HEK293 (cell line): ENCODE results near the gene IL1RL2.

Source experiments
- CTCF ChIA-PET: fragments of 350-600 bp; formaldehyde crosslinking; extraction: SDS; loops from one replicate; lab custom pipeline; 2021; ENCODE audit warnings: antibody characterized with exemption; lab: Yijun Ruan, JAX
- POLR2A ChIA-PET: fragments of 300-600 bp; formaldehyde crosslinking; extraction: SDS; loops from one replicate; lab custom pipeline; 2020; ENCODE audit warnings: antibody characterized with exemption, inconsistent platforms; lab: Yijun Ruan, JAX
- H3K27ac ChIP-seq: fragments of 200-500 bp; sonication (Bioruptor generic); 2 replicates; pipeline ENCODE4 v1.5.1; 2014; ENCODE audit warnings: low read depth, low read length, control low read depth, inconsistent platforms; ENCODE audit errors: extremely low read depth
- H3K36me3 ChIP-seq, 2 experiments: fragments of 200-500 bp in 1 of 2; sonication (Bioruptor generic) in 1 of 2; 1 replicate in 1 of 2; 2 replicates in 1 of 2; pipeline ENCODE4 v1.5.1; 2014 to 2017; ENCODE audit warnings: inconsistent platforms in 2 of 2, low read length in 2 of 2; ENCODE audit not compliant: control insufficient read depth in 2 of 2, insufficient read depth in 1 of 2
- H3K4me1 ChIP-seq: fragments of 200-500 bp; sonication (Bioruptor generic); 2 replicates; pipeline ENCODE4 v1.5.1; 2014; ENCODE audit warnings: mild to moderate bottlenecking, low read length, inconsistent platforms; ENCODE audit not compliant: control insufficient read depth, insufficient read depth
- H3K4me3 ChIP-seq: 2 replicates; pipeline ENCODE4 v1.5.1; 2011; ENCODE audit warnings: low read depth, mild to moderate bottlenecking, control low read depth, low read length, moderate library complexity
- H3K9me3 ChIP-seq: fragments of 200-500 bp; sonication (Bioruptor generic); 2 replicates; pipeline ENCODE4 v1.5.1; 2014; ENCODE audit warnings: low read depth, low read length, inconsistent platforms; ENCODE audit not compliant: control insufficient read depth, insufficient read depth
- PRDM2 ChIP-seq: fragments of 450-650 bp; formaldehyde crosslinking; IDR thresholded peaks from 2 replicates; pipeline ENCODE4 v1.5.1; 2016; ENCODE audit warnings: missing biosample characterization, missing genetic modification characterization, borderline replicate concordance
- REPIN1 ChIP-seq: fragments of 450-650 bp; formaldehyde crosslinking; IDR thresholded peaks from 2 replicates; pipeline ENCODE4 v1.5.1; 2017; ENCODE audit warnings: missing biosample characterization, missing genetic modification characterization, low read depth
- SP3 ChIP-seq: fragments of 450-650 bp; formaldehyde crosslinking; IDR thresholded peaks from 2 replicates; pipeline ENCODE4 v1.5.1; 2016; ENCODE audit warnings: missing biosample characterization, missing genetic modification characterization
- ZBTB6 ChIP-seq: fragments of 450-650 bp; formaldehyde crosslinking; IDR thresholded peaks from 2 replicates; pipeline ENCODE4 v1.5.1; 2017; ENCODE audit warnings: missing biosample characterization, missing genetic modification characterization
- ZNF146 ChIP-seq: fragments of 450-650 bp; formaldehyde crosslinking; IDR thresholded peaks from 2 replicates; pipeline ENCODE4 v1.5.1; 2016; ENCODE audit warnings: missing biosample characterization, missing genetic modification characterization
- ZNF211 ChIP-seq: fragments of 450-650 bp; formaldehyde crosslinking; IDR thresholded peaks from 2 replicates; pipeline ENCODE4 v1.5.1; 2016; ENCODE audit warnings: low read depth, missing biosample characterization, missing genetic modification characterization
- ZNF302 ChIP-seq: fragments of 450-650 bp; formaldehyde crosslinking; IDR thresholded peaks from 2 replicates; pipeline ENCODE4 v1.5.1; 2016; ENCODE audit warnings: missing biosample characterization, missing genetic modification characterization, low read depth
- ZNF548 ChIP-seq: fragments of 450-650 bp; formaldehyde crosslinking; IDR thresholded peaks from 2 replicates; pipeline ENCODE4 v1.5.1; 2016; ENCODE audit warnings: missing biosample characterization, missing genetic modification characterization
- ZNF747 ChIP-seq: fragments of 450-650 bp; formaldehyde crosslinking; IDR thresholded peaks from 2 replicates; pipeline ENCODE4 v1.5.1; 2016; ENCODE audit warnings: missing biosample characterization, missing genetic modification characterization
- ZNF837 ChIP-seq: fragments of 450-650 bp; formaldehyde crosslinking; IDR thresholded peaks from 2 replicates; pipeline ENCODE4 v1.5.1; 2016; ENCODE audit warnings: missing biosample characterization, missing genetic modification characterization
- TF ChIP-seq, protein P1 (sequence below): fragments of 450-650 bp; formaldehyde crosslinking; IDR thresholded peaks from 2 replicates; pipeline ENCODE4 v1.5.1; 2016; ENCODE audit warnings: missing biosample characterization, missing genetic modification characterization
- TF ChIP-seq, protein P2 (sequence below): fragments of 450-650 bp; formaldehyde crosslinking; IDR thresholded peaks from 2 replicates; pipeline ENCODE4 v1.5.1; 2016; ENCODE audit warnings: missing biosample characterization, missing genetic modification characterization

IL1RL2 gene

GRCh38 chr2:102262216-102263129 lies 75.7 kb downstream of the IL1RL2 start:
- ChIA-PET CTCF (interaction anchor here (0.7 to 1.6 kb wide), 2 partner anchors 22 kb away, joined by 3 to 5 read pairs; no protein-coding TSS in a partner anchor), POLR2A (no interaction called here)
- Histone ChIP-seq H3K27ac (no peak overlapping the region), H3K36me3 (no peaks in the 10 kb centered on the region), H3K9me3 (no peaks in the 10 kb centered on the region), H3K4me3 (no peak overlapping the region), H3K4me1 (no peaks in the 10 kb centered on the region)
- no peak for TF ChIP-seq ZNF302 (tag by site-specific recombination)

GRCh38 chr2:102264952-102265351 lies 78.1 kb downstream of the IL1RL2 start:
- no peaks in the 10 kb centered on the region for H3K36me3 ChIP-seq
- no peak overlapping the region for H3K27ac ChIP-seq
- H3K9me3 ChIP-seq, result no peaks in the 10 kb centered on the region
- TF ChIP-seq ZNF146 (tag by site-specific recombination) (no peak), SP3 (tag by site-specific recombination) (no peak)
- POLR2A ChIA-PET, result no interaction called here
- CTCF ChIA-PET, result interaction anchor here (1.6 kb wide), 1 partner anchor 24 kb away, joined by 7 read pairs; no protein-coding TSS in a partner anchor
- H3K4me1 ChIP-seq, result no peaks in the 10 kb centered on the region
- H3K4me3 ChIP-seq, result no peak overlapping the region

DNA sequence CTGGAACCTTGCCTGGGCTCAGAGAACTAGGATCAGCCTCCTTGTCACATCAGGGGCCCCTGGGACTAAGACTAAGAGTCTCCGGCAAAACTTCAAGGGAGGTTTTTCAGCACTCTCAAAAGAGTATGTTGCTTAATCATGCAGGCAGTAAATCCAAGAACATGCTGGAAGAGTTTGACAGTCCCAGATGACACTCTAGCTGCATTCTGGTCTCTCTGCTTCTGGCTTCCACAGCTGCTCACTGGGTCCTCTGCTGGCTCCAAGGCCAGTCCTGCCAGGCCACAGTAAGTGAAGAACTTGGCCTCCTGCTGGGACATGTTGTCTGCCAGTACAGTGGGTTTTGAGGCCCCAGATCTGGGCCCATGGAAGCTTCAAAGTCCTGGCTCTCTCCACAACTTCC lies 79.4 kb downstream of the IL1RL2 start:
- H3K4me1 ChIP-seq, result no peaks in the 10 kb centered on the region
- TF ChIP-seq ZNF211 (tag by site-specific recombination) (no peak), REPIN1 (tag by site-specific recombination) (no peak), ZBTB6 (tag by site-specific recombination) (no peak)
- TF ChIP-seq, all 188 proteins: peak for 0
- Histone ChIP-seq H3K36me3 (no peaks in the 10 kb centered on the region), H3K9me3 (no peaks in the 10 kb centered on the region), H3K27ac (no peak overlapping the region), H3K4me3 (no peak overlapping the region)
- ChIA-PET POLR2A (no interaction called here), CTCF (interaction anchor here (0.5 to 1.6 kb wide), 4 partner anchors 21 to 246 kb away, joined by 3 to 7 read pairs (median 3); partner anchors contain the start of gene SLC9A4)

GRCh38 chr2:102267774-102268173 lies 81.0 kb downstream of the IL1RL2 start:
- no peaks in the 10 kb centered on the region for H3K4me1 ChIP-seq
- no peak for TF ChIP-seq PRDM2 (tag by site-specific recombination)
- TF ChIP-seq ZNF837 (tag by site-specific recombination), result no peak
- no peak for TF ChIP-seq ZNF548 (tag by site-specific recombination)
- TF ChIP-seq, protein P1, sequence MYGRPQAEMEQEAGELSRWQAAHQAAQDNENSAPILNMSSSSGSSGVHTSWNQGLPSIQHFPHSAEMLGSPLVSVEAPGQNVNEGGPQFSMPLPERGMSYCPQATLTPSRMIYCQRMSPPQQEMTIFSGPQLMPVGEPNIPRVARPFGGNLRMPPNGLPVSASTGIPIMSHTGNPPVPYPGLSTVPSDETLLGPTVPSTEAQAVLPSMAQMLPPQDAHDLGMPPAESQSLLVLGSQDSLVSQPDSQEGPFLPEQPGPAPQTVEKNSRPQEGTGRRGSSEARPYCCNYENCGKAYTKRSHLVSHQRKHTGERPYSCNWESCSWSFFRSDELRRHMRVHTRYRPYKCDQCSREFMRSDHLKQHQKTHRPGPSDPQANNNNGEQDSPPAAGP, result no peak
- TF ChIP-seq, protein P2, sequence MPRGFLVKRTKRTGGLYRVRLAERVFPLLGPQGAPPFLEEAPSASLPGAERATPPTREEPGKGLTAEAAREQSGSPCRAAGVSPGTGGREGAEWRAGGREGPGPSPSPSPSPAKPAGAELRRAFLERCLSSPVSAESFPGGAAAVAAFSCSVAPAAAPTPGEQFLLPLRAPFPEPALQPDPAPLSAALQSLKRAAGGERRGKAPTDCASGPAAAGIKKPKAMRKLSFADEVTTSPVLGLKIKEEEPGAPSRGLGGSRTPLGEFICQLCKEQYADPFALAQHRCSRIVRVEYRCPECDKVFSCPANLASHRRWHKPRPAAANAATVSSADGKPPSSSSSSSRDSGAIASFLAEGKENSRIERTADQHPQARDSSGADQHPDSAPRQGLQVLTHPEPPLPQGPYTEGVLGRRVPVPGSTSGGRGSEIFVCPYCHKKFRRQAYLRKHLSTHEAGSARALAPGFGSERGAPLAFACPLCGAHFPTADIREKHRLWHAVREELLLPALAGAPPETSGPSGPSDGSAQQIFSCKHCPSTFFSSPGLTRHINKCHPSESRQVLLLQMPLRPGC (tag by site-specific recombination), result no peak
- TF ChIP-seq ZNF747 (tag by site-specific recombination), result no peak
- no peak overlapping the region for H3K27ac ChIP-seq
- CTCF ChIA-PET, result no interaction called here
- no peak overlapping the region for H3K4me3 ChIP-seq
- no peaks in the 10 kb centered on the region for H3K9me3 ChIP-seq
- POLR2A ChIA-PET, result no interaction called here
- no peaks in the 10 kb centered on the region for H3K36me3 ChIP-seq
